PFSK-1 (cell line): Measurements from ENCODE around the gene DNAJC17.

ENCODE experiments used
- POLR2AphosphoS5 ChIP-seq: IDR thresholded peaks from 2 replicates; pipeline ENCODE4 v1.6.1; 2012; ENCODE audit warnings: low read depth, mild to moderate bottlenecking, control low read depth, low read length, moderate library complexity
- TAF1 ChIP-seq: IDR thresholded peaks from 2 replicates; pipeline ENCODE4 v1.6.1; 2012; ENCODE audit warnings: low read length, control low read depth, borderline replicate concordance; ENCODE audit not compliant: insufficient read depth

DNA sequence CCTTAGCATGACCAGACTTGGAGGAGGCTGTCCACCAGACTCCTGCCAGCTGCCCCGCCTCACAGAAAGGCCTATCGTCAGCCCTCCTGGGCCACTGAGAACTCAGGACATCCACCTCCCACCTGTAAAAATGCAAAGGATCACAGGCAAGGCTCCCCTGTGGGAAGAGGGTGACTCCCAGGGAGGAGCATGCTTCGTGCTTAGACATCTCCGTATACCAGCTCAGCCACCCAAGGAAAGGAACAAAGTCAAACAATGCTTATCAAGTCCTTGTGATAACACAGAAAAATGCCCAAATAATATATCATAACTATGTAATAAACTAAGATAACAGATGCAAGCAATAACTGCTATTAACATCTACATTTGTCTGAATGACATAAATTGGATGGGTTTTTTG, 56.4 kb downstream of the DNAJC17 start:
- TF ChIP-seq POLR2AphosphoS5 = no peak
- TF ChIP-seq TAF1 = no peak
